Stimulated activated CD4-positive, alpha-beta T cell treated with anti-CD3 and anti-CD28 coated beads, Interleukin-2, amount 100 ng/mL, for 24 hours (primary cell): ENCODE data around the gene HSD11B1.
A peak's percentile ranks its signal among the peaks of the same experiment; 100 is the strongest.

Source experiments
- DNase-seq, 2 donors: peaks; one replicate each; pipeline ENCODE4 v3.0.0-alpha.2; 2020

Gene HSD11B1

GRCh38 chr1:209728466-209728865 lies 23.8 kb downstream of the HSD11B1 start:
- no peak for DNase-seq

GRCh38 chr1:209729436-209729835 lies 24.8 kb downstream of the HSD11B1 start:
- no peak for DNase-seq

DNA sequence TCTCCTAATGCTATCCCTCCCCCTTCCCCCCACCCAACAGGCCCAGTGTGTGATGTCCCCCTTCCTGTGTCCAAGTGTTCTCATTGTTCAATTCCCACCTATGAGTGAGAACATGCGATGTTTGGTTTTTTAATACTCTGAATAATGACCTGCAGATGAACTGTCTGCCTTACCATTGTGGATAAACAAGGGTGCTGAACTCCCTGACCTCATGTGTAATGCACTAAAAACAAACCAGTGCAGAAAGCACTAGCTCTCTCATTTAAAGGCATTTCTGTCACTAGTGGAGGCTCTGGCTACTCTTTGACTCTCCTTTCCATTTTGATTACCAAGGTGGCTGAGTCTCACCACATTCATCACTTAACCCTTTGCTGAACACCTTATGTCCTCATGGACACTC lies 28.1 kb downstream of the HSD11B1 start:
- DNase-seq, result no peak

DNA sequence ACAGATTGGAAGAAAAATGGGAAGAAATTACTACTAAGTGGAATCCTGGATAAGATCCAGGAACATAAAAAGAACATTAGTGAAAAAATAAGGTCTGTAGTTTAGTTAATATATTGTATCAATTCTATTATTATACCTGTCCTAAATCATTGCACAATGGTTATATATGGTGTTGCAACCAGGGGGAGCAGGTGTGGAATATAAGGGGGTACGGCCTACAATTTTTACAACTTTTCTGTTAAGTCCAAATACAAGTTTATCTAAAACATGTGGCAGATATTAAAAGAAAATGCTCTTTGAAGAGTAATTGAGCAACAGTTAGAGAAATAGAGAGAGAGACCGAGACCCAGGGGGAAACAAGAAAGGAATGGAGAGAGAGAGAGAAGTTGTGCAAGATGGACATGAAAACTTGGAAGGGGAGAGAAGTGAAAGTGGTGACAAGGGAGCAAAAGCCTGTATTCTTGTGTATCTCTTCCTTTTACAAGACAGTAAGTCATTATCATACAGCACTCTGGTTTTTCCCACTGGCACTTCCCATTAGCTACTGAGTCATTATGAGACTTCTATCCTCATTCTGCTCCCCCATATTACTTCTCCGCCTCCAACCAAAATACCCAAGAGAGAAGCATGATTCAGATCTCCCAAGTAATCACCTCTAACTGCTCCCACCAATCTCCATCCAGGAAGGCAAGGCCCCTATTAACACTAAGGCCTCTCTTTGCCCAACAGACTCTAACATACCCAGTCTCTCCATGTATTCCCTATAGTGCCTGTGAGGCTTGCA lies 29.0 kb downstream of the HSD11B1 start:
- no peak for DNase-seq

- DNase-seq, result no peak
These were observed 32.0 kb downstream of the HSD11B1 start for GRCh38 chr1:209736490-209737117.

- DNase-seq, result no peak
These were observed 32.5 kb downstream of the HSD11B1 start for GRCh38 chr1:209737118-209737505.

- no peak for DNase-seq
These were observed 33.6 kb downstream of the HSD11B1 start for GRCh38 chr1:209738270-209738669.

- no peak for DNase-seq
These were observed 36.5 kb downstream of the HSD11B1 start for GRCh38 chr1:209741193-209741592.

GRCh38 chr1:209741889-209742288 lies 37.2 kb downstream of the HSD11B1 start:
- no peak for DNase-seq

GRCh38 chr1:209742409-209743144 lies 37.9 kb downstream of the HSD11B1 start:
- DNase-seq, result no peak

- no peak for DNase-seq
These were observed 38.5 kb downstream of the HSD11B1 start for GRCh38 chr1:209743145-209743482.

DNA sequence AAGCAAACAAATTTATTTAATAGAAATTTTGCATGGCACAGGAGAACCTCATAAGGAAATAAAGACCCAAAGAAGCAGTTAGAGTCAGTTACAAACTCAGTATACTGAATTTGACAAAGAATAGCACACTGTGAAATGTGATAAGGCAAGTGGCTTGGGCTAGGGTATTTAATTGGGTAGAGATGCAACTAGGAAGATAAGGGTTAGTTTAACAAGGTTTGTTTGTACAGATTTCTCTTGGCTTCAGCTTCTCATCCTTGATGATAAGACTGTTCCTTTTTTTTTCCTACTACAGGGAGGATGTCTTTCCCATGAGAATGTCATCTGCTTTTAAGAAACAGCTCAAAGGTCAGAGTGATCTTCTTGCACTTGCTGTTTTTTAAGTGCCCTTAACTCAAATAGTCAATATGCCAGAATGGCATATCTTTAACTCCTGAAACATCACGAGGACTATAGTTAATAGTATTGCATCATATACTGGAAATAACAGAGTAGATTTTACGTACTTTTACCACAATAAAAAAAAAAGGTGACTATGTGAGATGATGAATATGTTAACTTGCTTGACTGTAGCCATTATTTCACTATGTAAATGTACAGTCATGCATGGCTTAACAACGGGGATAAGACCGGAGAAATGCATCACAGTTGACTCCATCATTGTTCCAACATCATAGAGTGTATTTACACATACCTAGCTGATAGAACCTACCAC lies 42.0 kb downstream of the HSD11B1 start:
- no peak for DNase-seq

- peak; percentile 91 to 93 for DNase-seq
These were observed 43.1 kb downstream of the HSD11B1 start for GRCh38 chr1:209747580-209748262.

DNA sequence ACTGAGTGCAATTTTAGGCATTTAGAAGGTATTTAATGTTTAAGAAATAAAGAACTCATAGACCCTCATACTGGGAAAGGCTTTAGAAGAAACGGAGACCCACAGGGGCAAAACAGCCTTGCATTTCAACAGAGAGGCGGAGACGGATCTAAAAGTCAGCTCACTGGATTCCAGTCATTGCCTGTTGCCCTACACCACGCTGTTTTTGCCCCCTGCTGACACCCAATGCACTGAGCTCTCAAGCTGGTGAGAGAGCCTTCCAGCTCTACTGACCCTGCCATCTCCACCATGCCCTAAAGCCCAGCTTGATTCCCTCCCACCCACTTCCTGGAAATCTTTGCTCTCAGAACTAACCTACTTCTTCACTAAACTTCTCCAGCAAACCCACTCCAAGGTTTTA lies 44.0 kb downstream of the HSD11B1 start:
- no peak for DNase-seq

- DNase-seq, result no peak
These were observed 44.6 kb downstream of the HSD11B1 start for GRCh38 chr1:209749205-209749604.

- DNase-seq, result no peak
These were observed 45.2 kb downstream of the HSD11B1 start for GRCh38 chr1:209749670-209750323.

- peak in 1 of 2 donors; percentile 48 for DNase-seq
These were observed 47.1 kb downstream of the HSD11B1 start for GRCh38 chr1:209751627-209752231.

DNA sequence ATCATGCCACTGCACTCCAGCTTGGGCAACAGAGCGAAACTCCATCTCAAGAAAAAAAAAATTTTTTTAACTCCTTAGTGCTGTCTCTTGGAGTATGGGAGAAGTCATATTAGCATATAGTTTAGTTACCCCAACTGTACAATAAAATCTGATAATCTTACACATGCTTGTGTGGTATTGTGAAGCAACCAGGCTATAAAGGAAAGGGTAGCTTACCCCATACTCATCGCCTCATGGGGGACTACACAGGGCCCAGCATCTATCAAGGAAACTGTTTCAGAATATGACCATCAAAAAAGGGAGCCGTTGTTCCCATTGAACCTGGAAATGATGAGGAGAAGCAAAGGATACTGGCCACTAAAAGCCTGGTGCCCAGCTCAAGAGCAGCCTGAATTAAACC lies 48.2 kb downstream of the HSD11B1 start:
- DNase-seq, result no peak

DNA sequence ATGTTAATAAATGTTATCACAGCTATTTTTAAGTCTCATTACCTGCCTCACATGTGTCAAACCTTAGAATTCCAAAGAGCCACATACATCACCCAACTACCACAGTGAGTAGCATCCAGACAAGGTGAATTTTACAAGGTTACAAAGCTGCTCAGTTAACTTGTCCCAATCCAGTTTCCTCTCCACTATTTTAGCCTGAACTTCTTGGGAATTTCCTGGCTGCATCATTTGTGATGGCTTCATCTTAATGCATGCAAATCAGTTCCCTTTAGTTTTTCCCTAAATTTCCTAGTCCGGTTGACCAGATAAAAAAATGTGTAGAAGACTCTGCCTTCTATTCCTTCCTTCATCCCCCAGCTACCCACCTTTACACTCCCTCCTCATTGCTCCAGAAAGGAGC lies 50.6 kb downstream of the HSD11B1 start:
- DNase-seq, result no peak

- peak; percentile 78 to 79 for DNase-seq
These were observed 51.4 kb downstream of the HSD11B1 start, which contains the start of gene TRAF3IP3 for GRCh38 chr1:209755926-209756614. TRAF3IP3 (plus strand) TSS chr1:209756053; CDS start chr1:209760040, 3,987 bp downstream.
